Fibroblast of lung (primary cell): ENCODE results near the gene ASCC3. TPM values are rescaled to one million over a fixed set of nuclear protein-coding genes. Genes with fewer than 3 reads are reported as not detected.

Experiments
- DNase-seq, 2 donors: peaks; one replicate each; pipeline versions ENCODE4 v3.0.0 to v3.0.0-alpha.2; 2010; ENCODE audit warnings: low read depth in 2 of 2
- H2AFZ ChIP-seq: 2 replicates; pipeline ENCODE4 v1.5.1; 2012; ENCODE audit warnings: low read length, control low read depth, inconsistent platforms
- H3K27ac ChIP-seq: 2 replicates; pipeline ENCODE4 v1.5.1; 2011; ENCODE audit warnings: low read length, control low read depth; ENCODE audit not compliant: insufficient read depth
- H3K27me3 ChIP-seq: 2 replicates; pipeline ENCODE4 v1.5.1; 2011; ENCODE audit warnings: mild to moderate bottlenecking, low read length; ENCODE audit not compliant: control insufficient read depth, insufficient read depth
- H3K36me3 ChIP-seq: 2 replicates; pipeline ENCODE4 v1.5.1; 2011; ENCODE audit warnings: low read length; ENCODE audit not compliant: control insufficient read depth, insufficient read depth
- H3K4me1 ChIP-seq: 2 replicates; pipeline ENCODE4 v1.5.1; 2011; ENCODE audit warnings: low read length; ENCODE audit not compliant: control insufficient read depth, insufficient read depth; ENCODE audit errors: extremely low read depth
- H3K4me2 ChIP-seq: 2 replicates; pipeline ENCODE4 v1.5.1; 2011; ENCODE audit warnings: low read length, control low read depth; ENCODE audit not compliant: insufficient read depth; ENCODE audit errors: extremely low read depth
- H3K4me3 ChIP-seq, 4 experiments: fragments of 200-600 bp in 1 of 4; sonication (generic) in 1 of 4; replicated peaks in 1 of 4; 2 replicates each; pipeline ENCODE4 v1.5.1; 2011 to 2016; ENCODE audit warnings: low read length in 4 of 4, low read depth in 3 of 4, mild to moderate bottlenecking in 3 of 4, control low read depth in 2 of 4, inconsistent platforms in 1 of 4, mixed read lengths in 1 of 4; ENCODE audit not compliant: insufficient read depth in 1 of 4; ENCODE audit errors: control extremely low read depth in 1 of 4
- H3K79me2 ChIP-seq: 2 replicates; pipeline ENCODE4 v1.5.1; 2012; ENCODE audit warnings: mild to moderate bottlenecking, low read length, inconsistent platforms; ENCODE audit not compliant: control insufficient read depth, insufficient read depth
- H3K9ac ChIP-seq: 2 replicates; pipeline ENCODE4 v1.5.1; 2011; ENCODE audit warnings: mild to moderate bottlenecking, low read length, control low read depth; ENCODE audit not compliant: insufficient read depth
- H3K9me3 ChIP-seq: 2 replicates; pipeline ENCODE4 v1.5.1; 2012; ENCODE audit warnings: low read depth, low read length; ENCODE audit not compliant: control insufficient read depth, insufficient read depth
- H4K20me1 ChIP-seq: 2 replicates; pipeline ENCODE4 v1.5.1; 2011; ENCODE audit warnings: low read length; ENCODE audit not compliant: control insufficient read depth, insufficient read depth; ENCODE audit errors: extremely low read depth
- EZH2 ChIP-seq: IDR thresholded peaks from 2 replicates; pipeline ENCODE4 v1.5.1; 2012; ENCODE audit warnings: low read length, control low read depth, mild to moderate bottlenecking; ENCODE audit errors: missing control alignments
- polyA plus RNA-seq, 2 donors: library from polyadenylated mRNA; depleted of rRNA in 1 of 2; stranded (reverse) in 1 of 2; unstranded in 1 of 2; fragments of >200 nt; gene quantifications; 2 replicates each; pipeline ENCODE4 v1.2.1, GENCODE V29; 2011 to 2012; ENCODE audit warnings: missing spikeins in 1 of 2
- total RNA-seq: library from RNA; depleted of rRNA; stranded (reverse); fragments of >200 nt; gene quantifications from 2 replicates; pipeline ENCODE4 v1.2.1, GENCODE V29; 2014
- TF ChIP-seq, protein P1 (sequence below), 2 donors: IDR thresholded peaks in 1 of 2; conservative IDR thresholded peaks in 1 of 2; 1 replicate in 1 of 2; 2 replicates in 1 of 2; pipeline ENCODE4 v1.5.1; 2011 to 2012; ENCODE audit warnings: low read length in 2 of 2, control low read depth in 1 of 2, inconsistent platforms in 1 of 2, low read depth in 1 of 2, mild to moderate bottlenecking in 1 of 2

ASCC3 gene
- total and polyA plus RNA-seq, 2 donors (not counting 1 experiment from before 2014, with no cell fraction given), result 36.2 to 75.3 TPM

DNA sequence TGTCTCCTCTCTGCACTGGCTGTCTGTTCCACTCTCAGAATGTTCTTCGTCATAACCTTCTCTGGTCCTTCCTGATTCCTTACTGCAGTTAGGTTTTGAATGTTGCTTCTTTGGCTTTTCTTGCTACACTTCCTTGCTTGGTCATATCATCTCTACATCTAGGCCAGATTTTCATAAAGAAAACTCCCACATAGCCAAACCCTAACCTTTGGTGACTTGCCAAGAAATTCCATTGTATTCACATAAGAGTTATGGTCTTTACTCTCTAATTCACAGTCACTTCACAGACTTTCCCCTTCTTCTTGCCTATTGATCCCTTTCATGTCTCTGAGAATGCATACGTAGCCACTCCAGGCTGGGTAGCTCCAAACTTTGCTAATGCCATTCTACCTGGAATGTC lies 374.5 kb downstream of the ASCC3 start:
- no peaks in the 10 kb centered on the region for H3K27me3 ChIP-seq
- H3K4me2 ChIP-seq, result no peak overlapping the region
- no peaks in the 10 kb centered on the region for H4K20me1 ChIP-seq
- no peaks in the 10 kb centered on the region for H3K9me3 ChIP-seq
- H3K27ac ChIP-seq, result no peak overlapping the region
- H3K36me3 ChIP-seq, result no peaks in the 10 kb centered on the region
- TF ChIP-seq EZH2, result no peak
- TF ChIP-seq, protein P1, sequence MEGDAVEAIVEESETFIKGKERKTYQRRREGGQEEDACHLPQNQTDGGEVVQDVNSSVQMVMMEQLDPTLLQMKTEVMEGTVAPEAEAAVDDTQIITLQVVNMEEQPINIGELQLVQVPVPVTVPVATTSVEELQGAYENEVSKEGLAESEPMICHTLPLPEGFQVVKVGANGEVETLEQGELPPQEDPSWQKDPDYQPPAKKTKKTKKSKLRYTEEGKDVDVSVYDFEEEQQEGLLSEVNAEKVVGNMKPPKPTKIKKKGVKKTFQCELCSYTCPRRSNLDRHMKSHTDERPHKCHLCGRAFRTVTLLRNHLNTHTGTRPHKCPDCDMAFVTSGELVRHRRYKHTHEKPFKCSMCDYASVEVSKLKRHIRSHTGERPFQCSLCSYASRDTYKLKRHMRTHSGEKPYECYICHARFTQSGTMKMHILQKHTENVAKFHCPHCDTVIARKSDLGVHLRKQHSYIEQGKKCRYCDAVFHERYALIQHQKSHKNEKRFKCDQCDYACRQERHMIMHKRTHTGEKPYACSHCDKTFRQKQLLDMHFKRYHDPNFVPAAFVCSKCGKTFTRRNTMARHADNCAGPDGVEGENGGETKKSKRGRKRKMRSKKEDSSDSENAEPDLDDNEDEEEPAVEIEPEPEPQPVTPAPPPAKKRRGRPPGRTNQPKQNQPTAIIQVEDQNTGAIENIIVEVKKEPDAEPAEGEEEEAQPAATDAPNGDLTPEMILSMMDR (conservative IDR thresholded peaks at IDR 0.05 in 1 of 2, IDR thresholded peaks at IDR 0.05 in 1 of 2; ENCODE audit: low read depth in 1 of 2, low read length in 2 of 2), result no peak
- peak; percentile 34 to 80 for DNase-seq
- no peak overlapping the region for H2AFZ ChIP-seq
- no peaks in the 10 kb centered on the region for H3K4me1 ChIP-seq
- no peak overlapping the region for H3K4me3 ChIP-seq
- H3K79me2 ChIP-seq, result no peaks in the 10 kb centered on the region
- no peak overlapping the region for H3K9ac ChIP-seq

- Histone ChIP-seq H3K79me2 (no peaks in the 10 kb centered on the region), H3K9me3 (no peaks in the 10 kb centered on the region), H4K20me1 (no peaks in the 10 kb centered on the region), H3K4me1 (no peaks in the 10 kb centered on the region), H3K27ac (peak overlapping the region; percentile 52), H3K4me2 (peak overlapping the region; percentile 32), H3K36me3 (no peaks in the 10 kb centered on the region), H2AFZ (no peak overlapping the region), H3K27me3 (no peaks in the 10 kb centered on the region), H3K9ac (no peak overlapping the region), H3K4me3 (no peak overlapping the region)
- peak; percentile 73 to 96 for DNase-seq
- no peak for TF ChIP-seq EZH2
- TF ChIP-seq, protein P1 (conservative IDR thresholded peaks at IDR 0.05 in 1 of 2, IDR thresholded peaks at IDR 0.05 in 1 of 2; ENCODE audit: low read depth in 1 of 2, low read length in 2 of 2), result no peak
Observed at GRCh38 chr6:100504786-100505737, 376.1 kb downstream of the ASCC3 start.

- TF ChIP-seq, protein P1 (conservative IDR thresholded peaks at IDR 0.05 in 1 of 2, IDR thresholded peaks at IDR 0.05 in 1 of 2; ENCODE audit: low read depth in 1 of 2, low read length in 2 of 2), result no peak
- no peak for TF ChIP-seq EZH2
- Histone ChIP-seq H3K4me1 (no peaks in the 10 kb centered on the region), H3K9me3 (no peaks in the 10 kb centered on the region), H3K9ac (no peak overlapping the region), H2AFZ (no peak overlapping the region), H4K20me1 (no peaks in the 10 kb centered on the region), H3K4me3 (no peak overlapping the region), H3K36me3 (no peaks in the 10 kb centered on the region), H3K4me2 (no peak overlapping the region), H3K27ac (no peak overlapping the region), H3K79me2 (no peaks in the 10 kb centered on the region), H3K27me3 (no peaks in the 10 kb centered on the region)
- no peak for DNase-seq
Observed at GRCh38 chr6:100503043-100503705, 378.0 kb downstream of the ASCC3 start.
